Activated naive CD8-positive, alpha-beta T cell treated with anti-CD3 and anti-CD28 coated beads, Interleukin-2, amount 10 ng/mL, durations not matched to agents 7 days and 5 days (primary cell): ENCODE data around the gene POU6F2. TPM values are rescaled to one million over a fixed set of nuclear protein-coding genes. Genes with fewer than 3 reads are reported as not detected.

Experiments
- ATAC-seq: fragments of 150-1000 bp; cut with Tn5 transposase; one replicate; pipeline ENCODE4 v1.10.0; 2021; ENCODE audit warnings: low read depth, moderate library complexity
- POLR2A ChIA-PET: fragments of 350-600 bp; sonication (Branson Sonifier 250); formaldehyde crosslinking; loops from one replicate; lab custom pipeline; 2021; ENCODE audit warnings: antibody characterized with exemption; lab: Charles Lee
- DNase-seq: peaks from one replicate; pipeline ENCODE4 v3.0.0; 2021
- H3K27ac Mint-ChIP-seq: one replicate; pipeline ENCODE4 v1.8.0; 2022; ENCODE audit warnings: mild to moderate bottlenecking, mixed read lengths
- H3K27me3 Mint-ChIP-seq: one replicate; pipeline ENCODE4 v1.8.0; 2022; ENCODE audit warnings: mild to moderate bottlenecking, moderate library complexity, mixed read lengths
- H3K36me3 Mint-ChIP-seq: one replicate; pipeline ENCODE4 v1.8.0; 2021; ENCODE audit warnings: mild to moderate bottlenecking, mixed read lengths
- H3K4me1 Mint-ChIP-seq: one replicate; pipeline ENCODE4 v1.8.0; 2021; ENCODE audit warnings: mixed read lengths
- H3K4me3 Mint-ChIP-seq: one replicate; pipeline ENCODE4 v1.8.0; 2022; ENCODE audit warnings: mild to moderate bottlenecking, moderate library complexity, mixed read lengths
- H3K9me3 Mint-ChIP-seq: one replicate; pipeline ENCODE4 v1.8.0; 2021; ENCODE audit warnings: mixed read lengths
- total RNA-seq, 2 experiments: library from RNA; stranded (reverse); gene quantifications; one replicate each; pipeline ENCODE4 v1.2.3, GENCODE V29; 2021

Gene POU6F2
- total RNA-seq, 2 experiments from 2014 or later = 0.19 to 0.20 TPM

- ATAC-seq (no peak), DNase-seq (no peak)
- H3K4me3 Mint-ChIP-seq = no peak overlapping the region
- no peak overlapping the region for H3K27ac Mint-ChIP-seq
- POLR2A ChIA-PET = no interaction called here
- no peaks in the 10 kb centered on the region for H3K4me1 Mint-ChIP-seq
- H3K36me3 Mint-ChIP-seq = no peaks in the 10 kb centered on the region
- H3K27me3 Mint-ChIP-seq = peaks cover 13% of the 10 kb centered on the region
- no peaks in the 10 kb centered on the region for H3K9me3 Mint-ChIP-seq
These were observed 26.5 kb upstream of the POU6F2 start for GRCh38 chr7:38951213-38951612.

- Mint-ChIP-seq H3K27ac (no peak overlapping the region), H3K4me3 (no peak overlapping the region), H3K9me3 (no peaks in the 10 kb centered on the region), H3K4me1 (no peaks in the 10 kb centered on the region), H3K36me3 (no peaks in the 10 kb centered on the region), H3K27me3 (peaks cover 13% of the 10 kb centered on the region)
- ATAC-seq = no peak
- DNase-seq = no peak
- POLR2A ChIA-PET = no interaction called here
These were observed 24.5 kb upstream of the POU6F2 start for GRCh38 chr7:38953227-38953626.

- Mint-ChIP-seq H3K9me3 (no peaks in the 10 kb centered on the region), H3K36me3 (no peaks in the 10 kb centered on the region), H3K4me1 (no peaks in the 10 kb centered on the region), H3K27me3 (peaks cover 13% of the 10 kb centered on the region), H3K4me3 (no peak overlapping the region), H3K27ac (no peak overlapping the region)
- ATAC-seq (no peak), DNase-seq (no peak)
- POLR2A ChIA-PET = no interaction called here
These were observed 23.7 kb upstream of the POU6F2 start for GRCh38 chr7:38953971-38954370.

GRCh38 chr7:38955892-38956291, 21.8 kb upstream of the POU6F2 start:
- POLR2A ChIA-PET = no interaction called here
- no peak overlapping the region for H3K27ac Mint-ChIP-seq
- H3K4me3 Mint-ChIP-seq = no peak overlapping the region
- peaks cover 14% of the 10 kb centered on the region for H3K27me3 Mint-ChIP-seq
- DNase-seq (no peak), ATAC-seq (no peak)
- H3K4me1 Mint-ChIP-seq = no peaks in the 10 kb centered on the region
- H3K36me3 Mint-ChIP-seq = no peaks in the 10 kb centered on the region
- H3K9me3 Mint-ChIP-seq = no peaks in the 10 kb centered on the region

- ATAC-seq (no peak), DNase-seq (no peak)
- Mint-ChIP-seq H3K36me3 (no peaks in the 10 kb centered on the region), H3K27me3 (peaks cover 4% of the 10 kb centered on the region), H3K4me3 (no peak overlapping the region), H3K4me1 (no peaks in the 10 kb centered on the region), H3K27ac (no peak overlapping the region), H3K9me3 (no peaks in the 10 kb centered on the region)
- POLR2A ChIA-PET = no interaction called here
These were observed 15.7 kb upstream of the POU6F2 start for GRCh38 chr7:38962028-38962427.

- no peaks in the 10 kb centered on the region for H3K36me3 Mint-ChIP-seq
- no peaks in the 10 kb centered on the region for H3K9me3 Mint-ChIP-seq
- no peak for ATAC-seq
- no peak overlapping the region for H3K27ac Mint-ChIP-seq
- H3K4me3 Mint-ChIP-seq = no peak overlapping the region
- POLR2A ChIA-PET = no interaction called here
- H3K4me1 Mint-ChIP-seq = no peaks in the 10 kb centered on the region
- peaks cover 2% of the 10 kb centered on the region for H3K27me3 Mint-ChIP-seq
- no peak for DNase-seq
These were observed 12.8 kb upstream of the POU6F2 start for GRCh38 chr7:38964921-38965320.

GRCh38 chr7:38973760-38974159, 3.9 kb upstream of the POU6F2 start:
- no peak for DNase-seq
- no peak overlapping the region for H3K27ac Mint-ChIP-seq
- no peaks in the 10 kb centered on the region for H3K36me3 Mint-ChIP-seq
- POLR2A ChIA-PET = no interaction called here
- H3K4me3 Mint-ChIP-seq = no peak overlapping the region
- H3K4me1 Mint-ChIP-seq = no peaks in the 10 kb centered on the region
- H3K27me3 Mint-ChIP-seq = peaks cover 51% of the 10 kb centered on the region
- no peak for ATAC-seq
- no peaks in the 10 kb centered on the region for H3K9me3 Mint-ChIP-seq

- Mint-ChIP-seq H3K4me1 (no peaks in the 10 kb centered on the region), H3K36me3 (no peaks in the 10 kb centered on the region), H3K27me3 (peaks cover 53% of the 10 kb centered on the region), H3K4me3 (no peak overlapping the region), H3K9me3 (no peaks in the 10 kb centered on the region), H3K27ac (no peak overlapping the region)
- POLR2A ChIA-PET = no interaction called here
- DNase-seq = peak; percentile 20
- no peak for ATAC-seq
These were observed 1.7 kb upstream of the POU6F2 start for GRCh38 chr7:38975944-38976392.

GRCh38 chr7:38978491-38978890, 782 bp downstream of the POU6F2 start:
- no peaks in the 10 kb centered on the region for H3K9me3 Mint-ChIP-seq
- no peak overlapping the region for H3K27ac Mint-ChIP-seq
- no peaks in the 10 kb centered on the region for H3K4me1 Mint-ChIP-seq
- ATAC-seq (no peak), DNase-seq (no peak)
- no peaks in the 10 kb centered on the region for H3K36me3 Mint-ChIP-seq
- H3K27me3 Mint-ChIP-seq = peaks cover 54% of the 10 kb centered on the region
- POLR2A ChIA-PET = no interaction called here
- H3K4me3 Mint-ChIP-seq = no peak overlapping the region

- no peak overlapping the region for H3K4me3 Mint-ChIP-seq
- ATAC-seq = no peak
- POLR2A ChIA-PET = no interaction called here
- no peak overlapping the region for H3K27ac Mint-ChIP-seq
- H3K9me3 Mint-ChIP-seq = no peaks in the 10 kb centered on the region
- peaks cover 3% of the 10 kb centered on the region for H3K27me3 Mint-ChIP-seq
- H3K4me1 Mint-ChIP-seq = no peaks in the 10 kb centered on the region
- no peaks in the 10 kb centered on the region for H3K36me3 Mint-ChIP-seq
- no peak for DNase-seq
These were observed 14.5 kb downstream of the POU6F2 start for GRCh38 chr7:38992203-38992602.

GRCh38 chr7:39001595-39001994, 23.9 kb downstream of the POU6F2 start:
- Mint-ChIP-seq H3K4me1 (no peaks in the 10 kb centered on the region), H3K27me3 (peaks cover 2% of the 10 kb centered on the region), H3K36me3 (no peaks in the 10 kb centered on the region), H3K4me3 (no peak overlapping the region), H3K27ac (no peak overlapping the region), H3K9me3 (no peaks in the 10 kb centered on the region)
- no peak for ATAC-seq
- DNase-seq = no peak
- POLR2A ChIA-PET = no interaction called here

- no peaks in the 10 kb centered on the region for H3K9me3 Mint-ChIP-seq
- H3K27ac Mint-ChIP-seq = no peak overlapping the region
- no peak overlapping the region for H3K4me3 Mint-ChIP-seq
- no peaks in the 10 kb centered on the region for H3K27me3 Mint-ChIP-seq
- DNase-seq (no peak), ATAC-seq (no peak)
- H3K36me3 Mint-ChIP-seq = no peaks in the 10 kb centered on the region
- H3K4me1 Mint-ChIP-seq = no peaks in the 10 kb centered on the region
- POLR2A ChIA-PET = no interaction called here
These were observed 25.0 kb downstream of the POU6F2 start for GRCh38 chr7:39002755-39003154.

- POLR2A ChIA-PET = no interaction called here
- Mint-ChIP-seq H3K4me3 (no peak overlapping the region), H3K27ac (no peak overlapping the region), H3K27me3 (no peaks in the 10 kb centered on the region), H3K9me3 (no peaks in the 10 kb centered on the region), H3K4me1 (no peaks in the 10 kb centered on the region), H3K36me3 (no peaks in the 10 kb centered on the region)
- DNase-seq (no peak), ATAC-seq (no peak)
These were observed 27.3 kb downstream of the POU6F2 start for GRCh38 chr7:39005036-39005435.

GRCh38 chr7:39005461-39005860, 27.8 kb downstream of the POU6F2 start:
- no peaks in the 10 kb centered on the region for H3K4me1 Mint-ChIP-seq
- no peaks in the 10 kb centered on the region for H3K36me3 Mint-ChIP-seq
- POLR2A ChIA-PET = no interaction called here
- H3K27ac Mint-ChIP-seq = no peak overlapping the region
- no peak overlapping the region for H3K4me3 Mint-ChIP-seq
- no peaks in the 10 kb centered on the region for H3K27me3 Mint-ChIP-seq
- DNase-seq (no peak), ATAC-seq (no peak)
- no peaks in the 10 kb centered on the region for H3K9me3 Mint-ChIP-seq
